ENCODE measurements around the gene FAM241A. TPM values are rescaled to one million over a fixed set of nuclear protein-coding genes. Genes with fewer than 3 reads are reported as not detected.

Gene FAM241A
- total and polyA plus RNA-seq, 9 of the 15 experiments (the other 6 are each of a cell fraction or from before 2014, with no cell fraction given): 2.3 to 8.5 (median 5.3) TPM

DNA sequence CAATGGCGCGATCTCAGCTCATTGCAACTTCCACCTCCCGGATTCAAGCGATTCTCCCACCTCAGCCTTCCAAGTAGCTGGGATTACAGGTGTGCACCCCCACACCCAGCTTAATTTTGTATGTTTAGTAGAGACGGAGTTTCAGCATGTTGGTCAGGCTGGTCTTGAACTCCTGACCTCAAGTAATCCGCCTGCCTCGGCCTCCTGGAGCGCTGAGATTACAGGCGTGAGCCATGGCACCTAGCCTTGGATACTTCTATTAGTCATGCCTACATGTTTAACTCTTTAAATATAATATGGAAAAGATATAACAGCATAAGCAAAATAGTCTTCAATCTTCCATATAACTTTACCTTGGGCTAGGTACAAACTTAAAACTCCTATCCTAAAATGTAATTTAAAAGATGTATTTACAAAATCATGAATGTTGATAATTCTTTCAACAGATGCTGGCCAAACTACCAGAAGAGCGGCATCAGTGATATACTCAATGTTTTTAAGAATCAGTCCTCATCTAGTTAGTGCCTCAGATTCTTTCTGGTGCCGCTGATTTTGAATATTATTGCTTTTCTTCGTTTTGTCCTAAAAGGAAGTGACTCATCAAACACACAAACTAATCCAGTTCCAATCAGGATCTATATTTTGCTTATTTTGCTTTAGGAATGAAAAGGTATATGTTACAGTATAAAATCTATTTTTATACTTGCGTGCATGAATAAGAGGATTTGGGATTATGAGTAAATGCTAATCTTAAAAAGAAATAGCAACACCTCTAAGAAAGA, 23.7 kb downstream of the FAM241A start (continued):
- TF ChIP-seq TAF1 (IDR thresholded peaks at IDR 0.05; ENCODE audit: control insufficient read depth, extremely low read depth, insufficient read depth, low read length, severe bottlenecking) (no peak), SMAD4 (CRISPR knock-in tag; conservative IDR thresholded peaks at IDR 0.05) (peak; percentile 37), SUPT5H (IDR thresholded peaks at IDR 0.05) (no peak), MAFF (IDR thresholded peaks at IDR 0.05; ENCODE audit: low read length) (no peak), TCF3 (CRISPR knock-in tag; IDR thresholded peaks at IDR 0.05) (peak; percentile 58), SRSF7 (optimal IDR thresholded peaks at IDR 0.05; ENCODE audit: low read depth, low read length) (no peak), EP300 (IDR thresholded peaks at IDR 0.05; ENCODE audit: low read length) (peak; percentile 33; the same call in 1 of the 2 replicates), STAT5A (IDR thresholded peaks at IDR 0.05; ENCODE audit: borderline replicate concordance, low read length) (no peak), ZNF584 (CRISPR knock-in tag; IDR thresholded peaks at IDR 0.05; ENCODE audit: low read depth) (no peak; the same call in 1 of the 2 replicates), L3MBTL2 (IDR thresholded peaks at IDR 0.05) (0 out of 2 replicates have a peak, but pooled peaks have one; percentile 20), EHMT2 (IDR thresholded peaks at IDR 0.05) (no peak), ZNF143 (CRISPR knock-in tag; IDR thresholded peaks at IDR 0.05) (no peak), EP400 (IDR thresholded peaks at IDR 0.05) (no peak)
- TF ChIP-seq, protein P1, sequence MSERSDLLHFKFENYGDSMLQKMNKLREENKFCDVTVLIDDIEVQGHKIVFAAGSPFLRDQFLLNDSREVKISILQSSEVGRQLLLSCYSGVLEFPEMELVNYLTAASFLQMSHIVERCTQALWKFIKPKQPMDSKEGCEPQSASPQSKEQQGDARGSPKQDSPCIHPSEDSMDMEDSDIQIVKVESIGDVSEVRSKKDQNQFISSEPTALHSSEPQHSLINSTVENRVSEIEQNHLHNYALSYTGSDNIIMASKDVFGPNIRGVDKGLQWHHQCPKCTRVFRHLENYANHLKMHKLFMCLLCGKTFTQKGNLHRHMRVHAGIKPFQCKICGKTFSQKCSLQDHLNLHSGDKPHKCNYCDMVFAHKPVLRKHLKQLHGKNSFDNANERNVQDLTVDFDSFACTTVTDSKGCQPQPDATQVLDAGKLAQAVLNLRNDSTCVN (CRISPR knock-in tag; IDR thresholded peaks at IDR 0.05): no peak
- TF ChIP-seq, protein P2, sequence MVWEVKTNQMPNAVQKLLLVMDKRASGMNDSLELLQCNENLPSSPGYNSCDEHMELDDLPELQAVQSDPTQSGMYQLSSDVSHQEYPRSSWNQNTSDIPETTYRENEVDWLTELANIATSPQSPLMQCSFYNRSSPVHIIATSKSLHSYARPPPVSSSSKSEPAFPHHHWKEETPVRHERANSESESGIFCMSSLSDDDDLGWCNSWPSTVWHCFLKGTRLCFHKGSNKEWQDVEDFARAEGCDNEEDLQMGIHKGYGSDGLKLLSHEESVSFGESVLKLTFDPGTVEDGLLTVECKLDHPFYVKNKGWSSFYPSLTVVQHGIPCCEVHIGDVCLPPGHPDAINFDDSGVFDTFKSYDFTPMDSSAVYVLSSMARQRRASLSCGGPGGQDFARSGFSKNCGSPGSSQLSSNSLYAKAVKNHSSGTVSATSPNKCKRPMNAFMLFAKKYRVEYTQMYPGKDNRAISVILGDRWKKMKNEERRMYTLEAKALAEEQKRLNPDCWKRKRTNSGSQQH (CRISPR knock-in tag; IDR thresholded peaks at IDR 0.05): no peak
- TF ChIP-seq, protein P3, sequence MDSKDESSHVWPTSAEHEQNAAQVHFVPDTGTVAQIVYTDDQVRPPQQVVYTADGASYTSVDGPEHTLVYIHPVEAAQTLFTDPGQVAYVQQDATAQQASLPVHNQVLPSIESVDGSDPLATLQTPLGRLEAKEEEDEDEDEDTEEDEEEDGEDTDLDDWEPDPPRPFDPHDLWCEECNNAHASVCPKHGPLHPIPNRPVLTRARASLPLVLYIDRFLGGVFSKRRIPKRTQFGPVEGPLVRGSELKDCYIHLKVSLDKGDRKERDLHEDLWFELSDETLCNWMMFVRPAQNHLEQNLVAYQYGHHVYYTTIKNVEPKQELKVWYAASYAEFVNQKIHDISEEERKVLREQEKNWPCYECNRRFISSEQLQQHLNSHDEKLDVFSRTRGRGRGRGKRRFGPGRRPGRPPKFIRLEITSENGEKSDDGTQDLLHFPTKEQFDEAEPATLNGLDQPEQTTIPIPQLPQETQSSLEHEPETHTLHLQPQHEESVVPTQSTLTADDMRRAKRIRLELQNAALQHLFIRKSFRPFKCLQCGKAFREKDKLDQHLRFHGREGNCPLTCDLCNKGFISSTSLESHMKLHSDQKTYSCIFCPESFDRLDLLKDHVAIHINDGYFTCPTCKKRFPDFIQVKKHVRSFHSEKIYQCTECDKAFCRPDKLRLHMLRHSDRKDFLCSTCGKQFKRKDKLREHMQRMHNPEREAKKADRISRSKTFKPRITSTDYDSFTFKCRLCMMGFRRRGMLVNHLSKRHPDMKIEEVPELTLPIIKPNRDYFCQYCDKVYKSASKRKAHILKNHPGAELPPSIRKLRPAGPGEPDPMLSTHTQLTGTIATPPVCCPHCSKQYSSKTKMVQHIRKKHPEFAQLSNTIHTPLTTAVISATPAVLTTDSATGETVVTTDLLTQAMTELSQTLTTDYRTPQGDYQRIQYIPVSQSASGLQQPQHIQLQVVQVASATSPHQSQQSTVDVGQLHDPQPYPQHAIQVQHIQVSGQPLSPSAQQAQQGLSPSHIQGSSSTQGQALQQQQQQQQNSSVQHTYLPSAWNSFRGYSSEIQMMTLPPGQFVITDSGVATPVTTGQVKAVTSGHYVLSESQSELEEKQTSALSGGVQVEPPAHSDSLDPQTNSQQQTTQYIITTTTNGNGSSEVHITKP (IDR thresholded peaks at IDR 0.05; ENCODE audit: partially characterized antibody): no peak
- TF ChIP-seq, protein P4, sequence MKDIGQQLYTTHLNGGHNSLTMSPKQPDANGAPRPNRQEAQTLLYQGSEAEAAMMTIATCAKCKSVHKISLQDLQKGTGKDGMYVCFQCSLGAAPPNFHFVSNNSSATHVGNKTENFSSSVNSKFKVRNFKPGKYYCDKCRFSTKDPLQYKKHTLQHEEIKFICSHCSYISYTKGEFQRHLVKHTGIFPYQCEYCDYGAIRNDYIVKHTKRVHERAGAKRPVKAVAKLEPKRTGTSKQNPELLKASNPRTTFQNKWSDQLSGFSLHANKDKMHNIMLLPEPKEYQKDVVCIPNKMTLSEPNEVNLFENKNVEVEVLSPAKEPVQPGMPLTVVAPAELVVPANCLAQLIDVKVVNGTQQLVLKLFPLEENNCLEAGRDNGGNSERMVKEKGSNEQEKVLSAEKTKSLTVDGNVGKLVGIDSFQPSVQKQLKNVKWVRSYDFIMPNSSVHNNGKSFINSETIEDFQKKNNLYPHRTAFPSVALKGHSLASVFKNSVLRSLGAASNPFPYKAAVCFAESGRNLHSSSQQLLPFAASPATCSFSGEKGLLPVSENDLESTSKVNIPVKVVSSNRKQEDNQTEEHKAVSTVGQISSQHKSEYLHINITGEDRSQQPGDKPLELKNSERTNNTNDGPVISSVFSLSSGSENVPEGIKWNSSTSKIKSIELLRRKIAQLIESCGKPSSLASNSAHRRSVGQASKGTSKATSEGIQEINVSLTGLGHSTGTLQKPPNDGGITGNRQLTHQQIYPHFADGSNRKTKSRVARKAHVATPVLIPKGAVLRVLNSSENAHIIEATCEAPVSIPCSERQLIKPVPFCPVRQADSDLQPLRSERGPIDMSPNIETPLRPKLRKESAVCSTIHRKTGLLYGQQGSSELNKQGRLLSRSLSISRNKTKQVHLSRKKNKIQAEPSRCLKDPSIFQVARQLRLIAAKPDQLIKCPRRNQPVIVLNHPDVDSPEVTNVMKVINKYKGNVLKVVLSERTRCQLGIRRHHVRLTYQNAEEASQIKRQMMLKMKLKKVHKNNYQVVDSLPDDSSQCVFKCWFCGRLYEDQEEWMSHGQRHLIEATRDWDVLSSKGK (CRISPR knock-in tag; IDR thresholded peaks at IDR 0.05): no peak
- TF ChIP-seq, protein P5, sequence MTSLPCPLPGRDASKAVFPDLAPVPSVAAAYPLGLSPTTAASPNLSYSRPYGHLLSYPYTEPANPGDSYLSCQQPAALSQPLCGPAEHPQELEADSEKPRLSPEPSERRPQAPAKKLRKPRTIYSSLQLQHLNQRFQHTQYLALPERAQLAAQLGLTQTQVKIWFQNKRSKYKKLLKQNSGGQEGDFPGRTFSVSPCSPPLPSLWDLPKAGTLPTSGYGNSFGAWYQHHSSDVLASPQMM (CRISPR knock-in tag; IDR thresholded peaks at IDR 0.05): no peak

Measured in K562 (cell line).